ENCODE measurements around the gene LYZL1. TPM values are rescaled to one million over a fixed set of nuclear protein-coding genes. Genes with fewer than 3 reads are reported as not detected.

LYZL1 gene
- total and polyA plus RNA-seq, 9 of the 15 experiments (the other 6 are each of a cell fraction or from before 2014, with no cell fraction given), result not detected

- intact Hi-C loops (cut with micrococcal nuclease) (no loop called here), in situ Hi-C loops (cut with MboI) (no loop called here)
- ATAC-seq (no peak), DNase-seq (ENCODE audit: extremely low read depth in 1 of 4, low spot score in 3 of 4) (no peak), FAIRE-seq (no peak)
- Histone ChIP-seq H3K4me1 (replicated peaks in 1 of 2; ENCODE audit: control insufficient read depth in 2 of 2, insufficient read depth in 2 of 2, low read length in 2 of 2) (no peaks in the 10 kb centered on the region), H3K27me3 (ENCODE audit: control insufficient read depth in 2 of 2, insufficient read depth in 2 of 2, low read length in 2 of 2) (peaks cover 3 to 8% of the 10 kb centered on the region in 2 experiments; a peak in 2 of 5 replicates), H4K20me1 (replicated peaks; ENCODE audit: control insufficient read depth, insufficient read depth, low read length) (no peaks in the 10 kb centered on the region), H3K4me3 (no peak overlapping the region), H2AFZ (ENCODE audit: low read depth, low read length) (no peak overlapping the region), H3K9me1 (ENCODE audit: control insufficient read depth, insufficient read depth, low read length) (no peaks in the 10 kb centered on the region), H3K9ac (ENCODE audit: insufficient read depth in 1 of 2, low read depth in 2 of 2, low read length in 2 of 2) (no peak overlapping the region), H3K4me2 (ENCODE audit: insufficient read depth, low read length) (no peak overlapping the region), H3K79me2 (ENCODE audit: control insufficient read depth, insufficient read depth, low read length) (no peaks in the 10 kb centered on the region), H3K27ac (ENCODE audit: extremely low read depth, low read depth, low read length) (no peak overlapping the region), H3K36me3 (ENCODE audit: control insufficient read depth, insufficient read depth, low read length) (no peaks in the 10 kb centered on the region), H3K9me3 (replicated peaks; ENCODE audit: control insufficient read depth, insufficient read depth, low read depth, low read length) (no peaks in the 10 kb centered on the region)
- TF ChIP-seq BRD4 (IDR thresholded peaks at IDR 0.05) (no peak), MAZ (CRISPR knock-in tag; conservative IDR thresholded peaks at IDR 0.05 in 1 of 2, IDR thresholded peaks at IDR 0.05 in 1 of 2) (no peak), NFIC (IDR thresholded peaks at IDR 0.05) (no peak), MTA2 (IDR thresholded peaks at IDR 0.05; ENCODE audit: low read depth) (no peak)
- 4% methylated on average over 11 of the region's 11 CpGs for WGBS (ENCODE audit: insufficient coverage, low coverage, missing lambda C conversion rate)
- ChIA-PET POLR2A (no interaction called here), CTCF (ENCODE audit: low intra/inter-chr PET ratio) (no interaction called here)
- BruUV-seq (replicated peaks), result no TSS peak
Measured at GRCh38 chr10:29245476-29245875, 43.4 kb upstream of the LYZL1 start.

GRCh38 chr10:29246449-29246848 is 42.4 kb upstream of the LYZL1 start:
- no peak for DNase-seq (ENCODE audit: extremely low read depth in 1 of 4, low spot score in 3 of 4)
- in situ Hi-C loops (cut with MboI) (no loop called here), intact Hi-C loops (cut with micrococcal nuclease) (no loop called here)
- BruUV-seq (replicated peaks), result no TSS peak
- TF ChIP-seq SNIP1 (IDR thresholded peaks at IDR 0.05; ENCODE audit: low read depth) (no peak), ZNF431 (CRISPR knock-in tag; IDR thresholded peaks at IDR 0.05) (no peak), IRF1 (CRISPR knock-in tag; IDR thresholded peaks at IDR 0.05; ENCODE audit: borderline replicate concordance) (no peak), HEY1 (CRISPR knock-in tag; IDR thresholded peaks at IDR 0.05; ENCODE audit: borderline replicate concordance) (no peak), NEUROD1 (IDR thresholded peaks at IDR 0.05; ENCODE audit: borderline replicate concordance, low read depth, low read length, partially characterized antibody) (no peak)
- CTCF ChIA-PET (ENCODE audit: low intra/inter-chr PET ratio), result no interaction called here
- H3K36me3 ChIP-seq (ENCODE audit: control insufficient read depth, insufficient read depth, low read length), result no peaks in the 10 kb centered on the region
- no peak overlapping the region for H3K9ac ChIP-seq (ENCODE audit: insufficient read depth in 1 of 2, low read depth in 2 of 2, low read length in 2 of 2)
- POLR2A ChIA-PET, result no interaction called here
- H3K27ac ChIP-seq (ENCODE audit: extremely low read depth, low read depth, low read length), result no peak overlapping the region
- no peak for FAIRE-seq
- H3K4me1 ChIP-seq (replicated peaks in 1 of 2; ENCODE audit: control insufficient read depth in 2 of 2, insufficient read depth in 2 of 2, low read length in 2 of 2), result no peaks in the 10 kb centered on the region
- WGBS (ENCODE audit: insufficient coverage, low coverage, missing lambda C conversion rate), result 19% methylated on average over 1 of the region's 1 CpG
- H3K79me2 ChIP-seq (ENCODE audit: control insufficient read depth, insufficient read depth, low read length), result no peaks in the 10 kb centered on the region
- H4K20me1 ChIP-seq (replicated peaks; ENCODE audit: control insufficient read depth, insufficient read depth, low read length), result no peaks in the 10 kb centered on the region
- no peaks in the 10 kb centered on the region for H3K9me3 ChIP-seq (replicated peaks; ENCODE audit: control insufficient read depth, insufficient read depth, low read depth, low read length)
- no peak overlapping the region for H3K4me3 ChIP-seq
- no peak overlapping the region for H2AFZ ChIP-seq (ENCODE audit: low read depth, low read length)
- peaks cover 3 to 6% of the 10 kb centered on the region in 2 experiments; a peak in 2 of 5 replicates for H3K27me3 ChIP-seq (ENCODE audit: control insufficient read depth in 2 of 2, insufficient read depth in 2 of 2, low read length in 2 of 2)
- no peak overlapping the region for H3K4me2 ChIP-seq (ENCODE audit: insufficient read depth, low read length)
- no peak for ATAC-seq
- H3K9me1 ChIP-seq (ENCODE audit: control insufficient read depth, insufficient read depth, low read length), result no peaks in the 10 kb centered on the region
